MM.1S (cell line): ENCODE data around the gene GJA4.

Experiments used
- DNase-seq: peaks from one replicate; pipeline ENCODE4 v3.0.0-alpha.2; 2015
- H2AFZ ChIP-seq: fragments of 300-600 bp; sonication (generic); 2 replicates; pipeline ENCODE4 v1.6.0; 2016; ENCODE audit warnings: antibody characterized with exemption, low read length
- H3F3A ChIP-seq: fragments of 300-600 bp; sonication (generic); 2 replicates; pipeline ENCODE4 v1.6.1; 2016; ENCODE audit warnings: mild to moderate bottlenecking, antibody characterized with exemption, low read length, moderate library complexity, mixed read lengths; ENCODE audit not compliant: insufficient read depth
- H3K27ac ChIP-seq: fragments of 300-600 bp; sonication (generic); 2 replicates; pipeline ENCODE4 v1.5.1; 2016; ENCODE audit warnings: mild to moderate bottlenecking, low read length
- H3K27me3 ChIP-seq: fragments of 300-600 bp; sonication (generic); replicated peaks from 2 replicates; pipeline ENCODE4 v1.6.0; 2016; ENCODE audit warnings: low read length; ENCODE audit not compliant: insufficient read depth
- H3K36me3 ChIP-seq: fragments of 300-600 bp; sonication (generic); replicated peaks from 2 replicates; pipeline ENCODE4 v1.6.1; 2016; ENCODE audit warnings: mild to moderate bottlenecking, low read length, mixed read lengths; ENCODE audit not compliant: insufficient read depth
- H3K4me1 ChIP-seq: fragments of 300-600 bp; sonication (generic); 2 replicates; pipeline ENCODE4 v1.6.1; 2016; ENCODE audit warnings: low read length, mixed read lengths
- H3K4me2 ChIP-seq: fragments of 300-600 bp; sonication (generic); 2 replicates; pipeline ENCODE4 v1.6.0; 2016; ENCODE audit warnings: low read depth, low read length
- H3K4me3 ChIP-seq: fragments of 300-600 bp; sonication (generic); 2 replicates; pipeline ENCODE4 v1.5.1; 2016; ENCODE audit warnings: low read length, mixed read lengths
- H3K79me2 ChIP-seq: fragments of 300-600 bp; sonication (generic); 2 replicates; pipeline ENCODE4 v1.6.1; 2016; ENCODE audit warnings: mixed run types, low read length, mixed read lengths
- H3K9ac ChIP-seq: fragments of 300-600 bp; sonication (generic); 2 replicates; pipeline ENCODE4 v1.6.1; 2016; ENCODE audit warnings: low read length, mixed read lengths
- H3K9me2 ChIP-seq: fragments of 300-600 bp; sonication (generic); replicated peaks from 2 replicates; pipeline ENCODE4 v1.6.1; 2016; ENCODE audit warnings: mild to moderate bottlenecking, low read length, mixed read lengths; ENCODE audit not compliant: insufficient read depth
- H3K9me3 ChIP-seq: fragments of 300-600 bp; sonication (generic); replicated peaks from 2 replicates; pipeline ENCODE4 v1.6.1; 2016; ENCODE audit warnings: mild to moderate bottlenecking, low read length, mixed read lengths; ENCODE audit not compliant: insufficient read depth
- H4K20me1 ChIP-seq: fragments of 300-600 bp; sonication (generic); 2 replicates; pipeline ENCODE4 v1.6.1; 2016; ENCODE audit warnings: mild to moderate bottlenecking, low read length, moderate library complexity, mixed read lengths; ENCODE audit not compliant: insufficient read depth
- EZH2 ChIP-seq: fragments of 300-600 bp; sonication (generic); optimal IDR thresholded peaks from 2 replicates; pipeline ENCODE3; 2017; ENCODE audit warnings: low read depth, mild to moderate bottlenecking, antibody characterized with exemption, low read length, mixed read lengths
- EZH2phosphoT487 ChIP-seq: fragments of 300-600 bp; sonication (generic); IDR thresholded peaks from 2 replicates; pipeline ENCODE4 v1.6.1; 2018; ENCODE audit warnings: antibody characterized with exemption, low read length
- TF ChIP-seq, protein P1 (sequence below): fragments of 300-600 bp; sonication (generic); IDR thresholded peaks from 2 replicates; pipeline ENCODE4 v1.5.1; 2016; ENCODE audit warnings: antibody characterized with exemption, low read length, mixed read lengths

GJA4 gene

GRCh38 chr1:34781844-34782391 is 10.9 kb upstream of the GJA4 start:
- H3F3A ChIP-seq = no peaks in the 10 kb centered on the region
- no peak for DNase-seq
- H4K20me1 ChIP-seq = no peaks in the 10 kb centered on the region
- no peak overlapping the region for H3K27ac ChIP-seq
- H3K79me2 ChIP-seq = no peaks in the 10 kb centered on the region
- no peaks in the 10 kb centered on the region for H3K4me1 ChIP-seq
- H3K9ac ChIP-seq = no peak overlapping the region
- TF ChIP-seq, protein P1, sequence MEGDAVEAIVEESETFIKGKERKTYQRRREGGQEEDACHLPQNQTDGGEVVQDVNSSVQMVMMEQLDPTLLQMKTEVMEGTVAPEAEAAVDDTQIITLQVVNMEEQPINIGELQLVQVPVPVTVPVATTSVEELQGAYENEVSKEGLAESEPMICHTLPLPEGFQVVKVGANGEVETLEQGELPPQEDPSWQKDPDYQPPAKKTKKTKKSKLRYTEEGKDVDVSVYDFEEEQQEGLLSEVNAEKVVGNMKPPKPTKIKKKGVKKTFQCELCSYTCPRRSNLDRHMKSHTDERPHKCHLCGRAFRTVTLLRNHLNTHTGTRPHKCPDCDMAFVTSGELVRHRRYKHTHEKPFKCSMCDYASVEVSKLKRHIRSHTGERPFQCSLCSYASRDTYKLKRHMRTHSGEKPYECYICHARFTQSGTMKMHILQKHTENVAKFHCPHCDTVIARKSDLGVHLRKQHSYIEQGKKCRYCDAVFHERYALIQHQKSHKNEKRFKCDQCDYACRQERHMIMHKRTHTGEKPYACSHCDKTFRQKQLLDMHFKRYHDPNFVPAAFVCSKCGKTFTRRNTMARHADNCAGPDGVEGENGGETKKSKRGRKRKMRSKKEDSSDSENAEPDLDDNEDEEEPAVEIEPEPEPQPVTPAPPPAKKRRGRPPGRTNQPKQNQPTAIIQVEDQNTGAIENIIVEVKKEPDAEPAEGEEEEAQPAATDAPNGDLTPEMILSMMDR = no peak
- TF ChIP-seq EZH2 (no peak), EZH2phosphoT487 (no peak)
- H3K9me2 ChIP-seq = no peaks in the 10 kb centered on the region
- H3K4me3 ChIP-seq = no peak overlapping the region
- H3K4me2 ChIP-seq = no peak overlapping the region
- no peaks in the 10 kb centered on the region for H3K36me3 ChIP-seq
- peaks cover 66% of the 10 kb centered on the region for H3K27me3 ChIP-seq
- H2AFZ ChIP-seq = no peak overlapping the region
- no peaks in the 10 kb centered on the region for H3K9me3 ChIP-seq

DNA sequence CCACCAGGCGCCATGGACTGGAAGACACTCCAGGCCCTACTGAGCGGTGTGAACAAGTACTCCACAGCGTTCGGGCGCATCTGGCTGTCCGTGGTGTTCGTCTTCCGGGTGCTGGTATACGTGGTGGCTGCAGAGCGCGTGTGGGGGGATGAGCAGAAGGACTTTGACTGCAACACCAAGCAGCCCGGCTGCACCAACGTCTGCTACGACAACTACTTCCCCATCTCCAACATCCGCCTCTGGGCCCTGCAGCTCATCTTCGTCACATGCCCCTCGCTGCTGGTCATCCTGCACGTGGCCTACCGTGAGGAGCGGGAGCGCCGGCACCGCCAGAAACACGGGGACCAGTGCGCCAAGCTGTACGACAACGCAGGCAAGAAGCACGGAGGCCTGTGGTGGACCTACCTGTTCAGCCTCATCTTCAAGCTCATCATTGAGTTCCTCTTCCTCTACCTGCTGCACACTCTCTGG is 8.0 kb upstream of the GJA4 start:
- no peak overlapping the region for H3K9ac ChIP-seq
- no peak overlapping the region for H2AFZ ChIP-seq
- H3K27ac ChIP-seq = no peak overlapping the region
- H3K4me3 ChIP-seq = no peak overlapping the region
- H3K4me2 ChIP-seq = no peak overlapping the region
- H3K4me1 ChIP-seq = peaks cover under 1% of the 10 kb centered on the region
- no peaks in the 10 kb centered on the region for H4K20me1 ChIP-seq
- H3K79me2 ChIP-seq = no peaks in the 10 kb centered on the region
- H3F3A ChIP-seq = no peaks in the 10 kb centered on the region
- H3K9me3 ChIP-seq = no peaks in the 10 kb centered on the region
- DNase-seq = no peak
- no peaks in the 10 kb centered on the region for H3K9me2 ChIP-seq
- no peaks in the 10 kb centered on the region for H3K36me3 ChIP-seq
- no peak for TF ChIP-seq EZH2
- TF ChIP-seq, protein P1 = no peak
- TF ChIP-seq EZH2phosphoT487 = no peak
- H3K27me3 ChIP-seq = peaks cover 77% of the 10 kb centered on the region

- Histone ChIP-seq H4K20me1 (no peaks in the 10 kb centered on the region), H3K4me1 (peaks cover 5% of the 10 kb centered on the region), H3K27me3 (peaks cover 72% of the 10 kb centered on the region), H3K9ac (no peak overlapping the region), H3K9me3 (no peaks in the 10 kb centered on the region), H3K4me3 (no peak overlapping the region), H3K79me2 (no peaks in the 10 kb centered on the region), H3K27ac (no peak overlapping the region), H3F3A (0 out of 2 replicates have a peak, but pooled peaks cover 4% of the 10 kb centered on the region), H3K9me2 (no peaks in the 10 kb centered on the region), H2AFZ (no peak overlapping the region), H3K36me3 (no peaks in the 10 kb centered on the region), H3K4me2 (no peak overlapping the region)
- no peak for DNase-seq
- no peak for TF ChIP-seq EZH2
- TF ChIP-seq, protein P1 = no peak
- no peak for TF ChIP-seq EZH2phosphoT487
Observed at GRCh38 chr1:34785231-34785874, 7.4 kb upstream of the GJA4 start.
